Measurements from ENCODE around the gene AFF3. TPM values are rescaled to one million over a fixed set of nuclear protein-coding genes. Genes with fewer than 3 reads are reported as not detected.

Gene AFF3
- total RNA-seq, 1 experiment from 2014 or later: 0.05 TPM

GRCh38 chr2:99621106-99621505, 521.3 kb downstream of the AFF3 start:
- intact Hi-C loops (cut with micrococcal nuclease; ENCODE audit: unreplicated experiment): no loop called here
- POLR2A ChIA-PET: no interaction called here

GRCh38 chr2:99619151-99619550, 523.2 kb downstream of the AFF3 start:
- DNase-seq: no peak
- H3K27me3 Mint-ChIP-seq (ENCODE audit: insufficient read depth, unreplicated experiment): peaks cover 21% of the 10 kb centered on the region
- H3K36me3 Mint-ChIP-seq (ENCODE audit: insufficient read depth, unreplicated experiment): no peaks in the 10 kb centered on the region
- H3K4me3 Mint-ChIP-seq (ENCODE audit: unreplicated experiment): no peak overlapping the region
- H3K4me1 Mint-ChIP-seq (ENCODE audit: low read depth, unreplicated experiment): no peaks in the 10 kb centered on the region
- Histone ChIP-seq H3K36me3 (ENCODE audit: control insufficient read depth, insufficient read depth, low read length) (no peaks in the 10 kb centered on the region), H3K4me1 (no peaks in the 10 kb centered on the region), H3K27me3 (replicated peaks; ENCODE audit: control insufficient read depth, insufficient read depth, low read length) (no peaks in the 10 kb centered on the region; the same call in none of the 2 replicates), H3K9me3 (no peaks in the 10 kb centered on the region), H3K4me3 (ENCODE audit: low read depth, low read length) (no peak overlapping the region)
- POLR2A ChIA-PET: no interaction called here
- CTCF ChIA-PET: interaction anchor here (0.7 to 0.8 kb wide), 2 partner anchors 91 to 189 kb away, joined by 3 read pairs; no protein-coding TSS in a partner anchor
- intact Hi-C loops (cut with micrococcal nuclease; ENCODE audit: unreplicated experiment): no loop called here
- no peaks in the 10 kb centered on the region for H3K9me3 Mint-ChIP-seq (ENCODE audit: unreplicated experiment)
- no TSS peak for BruUV-seq (replicated peaks)
- no peak for TF ChIP-seq CTCF (IDR thresholded peaks at IDR 0.05; ENCODE audit: insufficient read depth in 1 of 2, low read depth in 1 of 2, low read length in 1 of 2, severe bottlenecking in 1 of 2, unreplicated experiment in 1 of 2)
- no peak overlapping the region for H3K27ac Mint-ChIP-seq (ENCODE audit: unreplicated experiment)

More at GRCh38 chr2:99621106-99621505, 521.3 kb downstream of the AFF3 start:
- Mint-ChIP-seq H3K4me3 (ENCODE audit: unreplicated experiment) (no peak overlapping the region), H3K27ac (ENCODE audit: unreplicated experiment) (no peak overlapping the region), H3K27me3 (ENCODE audit: insufficient read depth, unreplicated experiment) (peaks cover 25% of the 10 kb centered on the region), H3K9me3 (ENCODE audit: unreplicated experiment) (no peaks in the 10 kb centered on the region), H3K36me3 (ENCODE audit: insufficient read depth, unreplicated experiment) (no peaks in the 10 kb centered on the region), H3K4me1 (ENCODE audit: low read depth, unreplicated experiment) (no peaks in the 10 kb centered on the region)
- Histone ChIP-seq H3K36me3 (ENCODE audit: control insufficient read depth, insufficient read depth, low read length) (no peaks in the 10 kb centered on the region), H3K4me3 (ENCODE audit: low read depth, low read length) (no peak overlapping the region), H3K4me1 (no peaks in the 10 kb centered on the region), H3K9me3 (no peaks in the 10 kb centered on the region), H3K27me3 (replicated peaks; ENCODE audit: control insufficient read depth, insufficient read depth, low read length) (no peaks in the 10 kb centered on the region; the same call in 1 of the 2 replicates)
- DNase-seq: no peak
- CTCF ChIA-PET: no interaction called here
- no TSS peak for BruUV-seq (replicated peaks)
- no peak for TF ChIP-seq CTCF (IDR thresholded peaks at IDR 0.05; ENCODE audit: insufficient read depth in 1 of 2, low read depth in 1 of 2, low read length in 1 of 2, severe bottlenecking in 1 of 2, unreplicated experiment in 1 of 2)

- Mint-ChIP-seq H3K36me3 (ENCODE audit: insufficient read depth, unreplicated experiment) (no peaks in the 10 kb centered on the region), H3K27me3 (ENCODE audit: insufficient read depth, unreplicated experiment) (peaks cover 24% of the 10 kb centered on the region), H3K4me1 (ENCODE audit: low read depth, unreplicated experiment) (no peaks in the 10 kb centered on the region), H3K9me3 (ENCODE audit: unreplicated experiment) (no peaks in the 10 kb centered on the region), H3K27ac (ENCODE audit: unreplicated experiment) (no peak overlapping the region), H3K4me3 (ENCODE audit: unreplicated experiment) (no peak overlapping the region)
- no peak for TF ChIP-seq CTCF (IDR thresholded peaks at IDR 0.05; ENCODE audit: insufficient read depth in 1 of 2, low read depth in 1 of 2, low read length in 1 of 2, severe bottlenecking in 1 of 2, unreplicated experiment in 1 of 2)
- no TSS peak for BruUV-seq (replicated peaks)
- intact Hi-C loops (cut with micrococcal nuclease; ENCODE audit: unreplicated experiment): no loop called here
- no peak for DNase-seq
- ChIA-PET POLR2A (no interaction called here), CTCF (interaction anchor here (0.7 to 0.8 kb wide), 3 partner anchors 13 to 189 kb away, joined by 3 to 6 read pairs (median 3); no protein-coding TSS in a partner anchor)
- Histone ChIP-seq H3K9me3 (no peaks in the 10 kb centered on the region), H3K27me3 (replicated peaks; ENCODE audit: control insufficient read depth, insufficient read depth, low read length) (no peaks in the 10 kb centered on the region; the same call in 1 of the 2 replicates), H3K4me3 (ENCODE audit: low read depth, low read length) (no peak overlapping the region), H3K4me1 (no peaks in the 10 kb centered on the region), H3K36me3 (ENCODE audit: control insufficient read depth, insufficient read depth, low read length) (no peaks in the 10 kb centered on the region)
These were observed 523.8 kb downstream of the AFF3 start for GRCh38 chr2:99618579-99619097.
